HepG2 (cell line): ENCODE data around the gene SS18L1. TPM values are rescaled to one million over a fixed set of nuclear protein-coding genes. Genes with fewer than 3 reads are reported as not detected.

Experiments
- HMGA1 ChIP-seq: sonication (generic); formaldehyde crosslinking; conservative IDR thresholded peaks from 2 replicates; pipeline ENCODE4 v1.4.0; 2020; ENCODE audit warnings: missing genetic modification reagents
- KDM5B ChIP-seq: sonication (generic); formaldehyde crosslinking; IDR thresholded peaks from 2 replicates; pipeline ENCODE4 v1.4.0; 2020; ENCODE audit warnings: missing genetic modification reagents, mild to moderate bottlenecking, borderline replicate concordance
- NFE2L2 ChIP-seq: fragments of 150-350 bp; IDR thresholded peaks from 2 replicates; pipeline ENCODE4 v1.6.1; 2014; ENCODE audit warnings: low read length
- PHF21A ChIP-seq: sonication (generic); formaldehyde crosslinking; IDR thresholded peaks from 2 replicates; pipeline ENCODE4 v1.5.0; 2020; ENCODE audit warnings: mild to moderate bottlenecking, missing genetic modification reagents
- THYN1 ChIP-seq: sonication (generic); formaldehyde crosslinking; IDR thresholded peaks from 2 replicates; pipeline ENCODE4 v1.8.1; 2023; ENCODE audit warnings: low read depth, mild to moderate bottlenecking, moderate library complexity, missing genetic modification reagents, borderline replicate concordance
- YY1 ChIP-seq: IDR thresholded peaks from 2 replicates; pipeline ENCODE4 v1.6.1; 2011; ENCODE audit warnings: low read length, low read depth, moderate library complexity, mild to moderate bottlenecking; ENCODE audit not compliant: insufficient read depth, insufficient replicate concordance
- ZFP36L2 ChIP-seq: sonication (generic); formaldehyde crosslinking; IDR thresholded peaks from 2 replicates; pipeline ENCODE4 v1.4.0; 2020; ENCODE audit warnings: missing genetic modification reagents
- ZNF441 ChIP-seq: sonication (generic); formaldehyde crosslinking; IDR thresholded peaks from 2 replicates; pipeline ENCODE4 v1.7.0; 2021; ENCODE audit warnings: missing genetic modification reagents, borderline replicate concordance
- ZNF451 ChIP-seq: sonication (generic); formaldehyde crosslinking; IDR thresholded peaks from 2 replicates; pipeline ENCODE4 v1.5.0; 2020; ENCODE audit warnings: mild to moderate bottlenecking, missing genetic modification reagents
- ZNF567 ChIP-seq: sonication (generic); formaldehyde crosslinking; IDR thresholded peaks from 2 replicates; pipeline ENCODE4 v1.8.1; 2023; ENCODE audit warnings: mild to moderate bottlenecking, missing genetic modification reagents, borderline replicate concordance
- ZNF607 ChIP-seq: sonication (generic); formaldehyde crosslinking; IDR thresholded peaks from 2 replicates; pipeline ENCODE4 v1.5.1; 2020; ENCODE audit warnings: missing genetic modification reagents, mild to moderate bottlenecking, borderline replicate concordance
- ZNF713 ChIP-seq: sonication (generic); formaldehyde crosslinking; IDR thresholded peaks from 2 replicates; pipeline ENCODE4 v1.4.0; 2020; ENCODE audit warnings: mild to moderate bottlenecking, missing genetic modification reagents
- ZNF781 ChIP-seq: sonication (generic); formaldehyde crosslinking; IDR thresholded peaks from 2 replicates; pipeline ENCODE4 v1.5.1; 2020; ENCODE audit warnings: borderline replicate concordance, mild to moderate bottlenecking, missing genetic modification reagents; ENCODE audit errors: not compliant biosample characterization
- ZNF792 ChIP-seq: IDR thresholded peaks from 2 replicates; pipeline ENCODE4 v1.6.1; 2016
- polyA plus RNA-seq, 8 experiments: library from polyadenylated mRNA; depleted of rRNA in 3 of 8; stranded (reverse) in 7 of 8; unstranded in 1 of 8; fragments of >200 nt; fragmentation: Illumina TruSeq in 4 of 8; extraction: Trizol in 4 of 8; gene quantifications; 2 replicates each; pipeline versions ENCODE4 v1.2.1 to v1.2.3, GENCODE V29; 2011 to 2016; ENCODE audit warnings: low read depth in 4 of 8, missing spikeins in 1 of 8, mixed read lengths in 1 of 8; ENCODE audit not compliant: insufficient read depth in 1 of 8
- total RNA-seq, 5 experiments: library from RNA; depleted of rRNA; stranded (reverse); fragments of >200 nt; fragmentation: Illumina TruSeq; extraction: Trizol; gene quantifications; 2 replicates each; pipeline ENCODE4 v1.2.3, GENCODE V29; 2016; ENCODE audit warnings: low read depth in 1 of 5
- TF ChIP-seq, protein P1 (sequence below): sonication (generic); formaldehyde crosslinking; IDR thresholded peaks from 2 replicates; pipeline ENCODE4 v1.5.0; 2020; ENCODE audit warnings: mild to moderate bottlenecking, missing genetic modification reagents, borderline replicate concordance
- TF ChIP-seq, protein P2 (sequence below): sonication (generic); formaldehyde crosslinking; IDR thresholded peaks from 2 replicates; pipeline ENCODE4 v1.4.0; 2020; ENCODE audit warnings: mild to moderate bottlenecking, missing genetic modification reagents, borderline replicate concordance
- TF ChIP-seq, protein P3 (sequence below): sonication (generic); formaldehyde crosslinking; IDR thresholded peaks from 2 replicates; pipeline ENCODE4 v1.8.0; 2022; ENCODE audit warnings: mild to moderate bottlenecking, missing genetic modification reagents

SS18L1 gene
- total and polyA plus RNA-seq, 2 of the 13 experiments (the other 11 are each of a cell fraction or from before 2014, with no cell fraction given), result 17.8 to 27.6 TPM

DNA sequence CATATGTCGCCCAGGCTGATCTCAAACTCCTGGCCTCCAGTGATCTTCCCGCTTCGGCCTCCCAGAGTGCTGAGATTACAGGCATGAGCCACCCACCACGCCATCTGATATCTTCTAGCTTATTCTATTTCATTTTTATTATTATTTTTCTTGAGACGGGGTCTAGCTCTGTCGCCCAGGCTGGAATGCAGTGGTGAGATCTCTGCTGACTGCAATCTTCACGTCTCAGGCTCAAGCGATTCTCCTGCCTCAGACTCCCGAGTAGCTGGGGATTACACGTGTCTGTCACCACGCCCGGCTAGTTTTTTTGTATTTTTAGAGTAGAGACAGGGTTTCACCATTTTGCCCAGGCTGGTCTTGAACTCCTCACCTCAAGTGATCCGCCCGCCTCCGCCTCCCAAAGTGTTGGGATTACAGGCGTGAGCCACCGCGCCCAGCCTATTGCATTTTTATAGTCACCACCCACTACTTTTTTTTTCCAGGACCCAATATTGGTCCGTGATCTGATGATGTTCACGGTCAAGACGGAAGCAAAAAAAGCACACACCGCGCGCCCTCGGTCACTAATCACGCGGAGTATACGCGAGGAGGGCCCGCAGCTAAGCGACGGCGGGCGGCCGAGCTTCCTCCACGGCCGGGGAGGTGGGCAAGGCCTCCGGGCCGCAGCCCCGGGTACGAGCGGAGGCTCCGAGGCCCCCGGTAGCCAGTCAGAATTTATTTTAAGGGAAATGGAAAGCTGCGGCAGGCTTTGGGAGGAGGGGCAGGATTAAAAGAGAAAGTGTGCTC, 22.4 kb upstream of the SS18L1 start (continued):
- TF ChIP-seq, protein P1, sequence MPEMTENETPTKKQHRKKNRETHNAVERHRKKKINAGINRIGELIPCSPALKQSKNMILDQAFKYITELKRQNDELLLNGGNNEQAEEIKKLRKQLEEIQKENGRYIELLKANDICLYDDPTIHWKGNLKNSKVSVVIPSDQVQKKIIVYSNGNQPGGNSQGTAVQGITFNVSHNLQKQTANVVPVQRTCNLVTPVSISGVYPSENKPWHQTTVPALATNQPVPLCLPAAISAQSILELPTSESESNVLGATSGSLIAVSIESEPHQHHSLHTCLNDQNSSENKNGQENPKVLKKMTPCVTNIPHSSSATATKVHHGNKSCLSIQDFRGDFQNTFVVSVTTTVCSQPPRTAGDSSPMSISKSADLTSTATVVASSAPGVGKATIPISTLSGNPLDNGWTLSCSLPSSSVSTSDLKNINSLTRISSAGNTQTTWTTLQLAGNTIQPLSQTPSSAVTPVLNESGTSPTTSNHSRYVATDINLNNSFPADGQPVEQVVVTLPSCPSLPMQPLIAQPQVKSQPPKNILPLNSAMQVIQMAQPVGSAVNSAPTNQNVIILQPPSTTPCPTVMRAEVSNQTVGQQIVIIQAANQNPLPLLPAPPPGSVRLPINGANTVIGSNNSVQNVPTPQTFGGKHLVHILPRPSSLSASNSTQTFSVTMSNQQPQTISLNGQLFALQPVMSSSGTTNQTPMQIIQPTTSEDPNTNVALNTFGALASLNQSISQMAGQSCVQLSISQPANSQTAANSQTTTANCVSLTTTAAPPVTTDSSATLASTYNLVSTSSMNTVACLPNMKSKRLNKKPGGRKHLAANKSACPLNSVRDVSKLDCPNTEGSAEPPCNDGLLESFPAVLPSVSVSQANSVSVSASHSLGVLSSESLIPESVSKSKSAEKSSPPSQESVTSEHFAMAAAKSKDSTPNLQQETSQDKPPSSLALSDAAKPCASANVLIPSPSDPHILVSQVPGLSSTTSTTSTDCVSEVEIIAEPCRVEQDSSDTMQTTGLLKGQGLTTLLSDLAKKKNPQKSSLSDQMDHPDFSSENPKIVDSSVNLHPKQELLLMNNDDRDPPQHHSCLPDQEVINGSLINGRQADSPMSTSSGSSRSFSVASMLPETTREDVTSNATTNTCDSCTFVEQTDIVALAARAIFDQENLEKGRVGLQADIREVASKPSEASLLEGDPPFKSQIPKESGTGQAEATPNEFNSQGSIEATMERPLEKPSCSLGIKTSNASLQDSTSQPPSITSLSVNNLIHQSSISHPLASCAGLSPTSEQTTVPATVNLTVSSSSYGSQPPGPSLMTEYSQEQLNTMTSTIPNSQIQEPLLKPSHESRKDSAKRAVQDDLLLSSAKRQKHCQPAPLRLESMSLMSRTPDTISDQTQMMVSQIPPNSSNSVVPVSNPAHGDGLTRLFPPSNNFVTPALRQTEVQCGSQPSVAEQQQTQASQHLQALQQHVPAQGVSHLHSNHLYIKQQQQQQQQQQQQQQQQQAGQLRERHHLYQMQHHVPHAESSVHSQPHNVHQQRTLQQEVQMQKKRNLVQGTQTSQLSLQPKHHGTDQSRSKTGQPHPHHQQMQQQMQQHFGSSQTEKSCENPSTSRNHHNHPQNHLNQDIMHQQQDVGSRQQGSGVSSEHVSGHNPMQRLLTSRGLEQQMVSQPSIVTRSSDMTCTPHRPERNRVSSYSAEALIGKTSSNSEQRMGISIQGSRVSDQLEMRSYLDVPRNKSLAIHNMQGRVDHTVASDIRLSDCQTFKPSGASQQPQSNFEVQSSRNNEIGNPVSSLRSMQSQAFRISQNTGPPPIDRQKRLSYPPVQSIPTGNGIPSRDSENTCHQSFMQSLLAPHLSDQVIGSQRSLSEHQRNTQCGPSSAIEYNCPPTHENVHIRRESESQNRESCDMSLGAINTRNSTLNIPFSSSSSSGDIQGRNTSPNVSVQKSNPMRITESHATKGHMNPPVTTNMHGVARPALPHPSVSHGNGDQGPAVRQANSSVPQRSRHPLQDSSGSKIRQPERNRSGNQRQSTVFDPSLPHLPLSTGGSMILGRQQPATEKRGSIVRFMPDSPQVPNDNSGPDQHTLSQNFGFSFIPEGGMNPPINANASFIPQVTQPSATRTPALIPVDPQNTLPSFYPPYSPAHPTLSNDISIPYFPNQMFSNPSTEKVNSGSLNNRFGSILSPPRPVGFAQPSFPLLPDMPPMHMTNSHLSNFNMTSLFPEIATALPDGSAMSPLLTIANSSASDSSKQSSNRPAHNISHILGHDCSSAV (CRISPR knock-in tag), result no peak
- TF ChIP-seq, protein P2, sequence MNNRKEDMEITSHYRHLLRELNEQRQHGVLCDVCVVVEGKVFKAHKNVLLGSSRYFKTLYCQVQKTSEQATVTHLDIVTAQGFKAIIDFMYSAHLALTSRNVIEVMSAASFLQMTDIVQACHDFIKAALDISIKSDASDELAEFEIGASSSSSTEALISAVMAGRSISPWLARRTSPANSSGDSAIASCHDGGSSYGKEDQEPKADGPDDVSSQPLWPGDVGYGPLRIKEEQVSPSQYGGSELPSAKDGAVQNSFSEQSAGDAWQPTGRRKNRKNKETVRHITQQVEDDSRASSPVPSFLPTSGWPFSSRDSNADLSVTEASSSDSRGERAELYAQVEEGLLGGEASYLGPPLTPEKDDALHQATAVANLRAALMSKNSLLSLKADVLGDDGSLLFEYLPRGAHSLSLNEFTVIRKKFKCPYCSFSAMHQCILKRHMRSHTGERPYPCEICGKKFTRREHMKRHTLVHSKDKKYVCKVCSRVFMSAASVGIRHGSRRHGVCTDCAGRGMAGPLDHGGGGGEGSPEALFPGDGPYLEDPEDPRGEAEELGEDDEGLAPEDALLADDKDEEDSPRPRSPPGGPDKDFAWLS (CRISPR knock-in tag), result no peak
- TF ChIP-seq ZFP36L2 (CRISPR knock-in tag) (no peak), KDM5B (CRISPR knock-in tag) (0 out of 2 replicates have a peak, but pooled peaks have one; percentile 60), NFE2L2 (no peak), ZNF781 (CRISPR knock-in tag) (peak; percentile 71), ZNF792 (CRISPR knock-in tag) (peak; percentile 13), ZNF713 (CRISPR knock-in tag) (no peak), HMGA1 (CRISPR knock-in tag) (no peak), THYN1 (CRISPR knock-in tag) (no peak), ZNF441 (0 out of 2 replicates have a peak, but pooled peaks have one; percentile 12), ZNF607 (CRISPR knock-in tag) (no peak), PHF21A (CRISPR knock-in tag) (no peak), ZNF451 (CRISPR knock-in tag) (no peak), YY1 (no peak), ZNF567 (CRISPR knock-in tag) (no peak)
- TF ChIP-seq, protein P3, sequence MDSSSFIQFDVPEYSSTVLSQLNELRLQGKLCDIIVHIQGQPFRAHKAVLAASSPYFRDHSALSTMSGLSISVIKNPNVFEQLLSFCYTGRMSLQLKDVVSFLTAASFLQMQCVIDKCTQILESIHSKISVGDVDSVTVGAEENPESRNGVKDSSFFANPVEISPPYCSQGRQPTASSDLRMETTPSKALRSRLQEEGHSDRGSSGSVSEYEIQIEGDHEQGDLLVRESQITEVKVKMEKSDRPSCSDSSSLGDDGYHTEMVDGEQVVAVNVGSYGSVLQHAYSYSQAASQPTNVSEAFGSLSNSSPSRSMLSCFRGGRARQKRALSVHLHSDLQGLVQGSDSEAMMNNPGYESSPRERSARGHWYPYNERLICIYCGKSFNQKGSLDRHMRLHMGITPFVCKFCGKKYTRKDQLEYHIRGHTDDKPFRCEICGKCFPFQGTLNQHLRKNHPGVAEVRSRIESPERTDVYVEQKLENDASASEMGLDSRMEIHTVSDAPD (CRISPR knock-in tag), result no peak
